SK-N-SH (cell line): ENCODE results near the gene LYPD8.

Experiments
- MAX ChIP-seq: IDR thresholded peaks from 2 replicates; pipeline ENCODE4 v1.4.0; 2012; ENCODE audit warnings: low read depth
- TF ChIP-seq, protein P1 (sequence below): fragments of 200-600 bp; sonication (generic); IDR thresholded peaks from 2 replicates; pipeline ENCODE4 v1.6.1; 2017; ENCODE audit warnings: antibody characterized with exemption, mild to moderate bottlenecking, moderate library complexity

DNA sequence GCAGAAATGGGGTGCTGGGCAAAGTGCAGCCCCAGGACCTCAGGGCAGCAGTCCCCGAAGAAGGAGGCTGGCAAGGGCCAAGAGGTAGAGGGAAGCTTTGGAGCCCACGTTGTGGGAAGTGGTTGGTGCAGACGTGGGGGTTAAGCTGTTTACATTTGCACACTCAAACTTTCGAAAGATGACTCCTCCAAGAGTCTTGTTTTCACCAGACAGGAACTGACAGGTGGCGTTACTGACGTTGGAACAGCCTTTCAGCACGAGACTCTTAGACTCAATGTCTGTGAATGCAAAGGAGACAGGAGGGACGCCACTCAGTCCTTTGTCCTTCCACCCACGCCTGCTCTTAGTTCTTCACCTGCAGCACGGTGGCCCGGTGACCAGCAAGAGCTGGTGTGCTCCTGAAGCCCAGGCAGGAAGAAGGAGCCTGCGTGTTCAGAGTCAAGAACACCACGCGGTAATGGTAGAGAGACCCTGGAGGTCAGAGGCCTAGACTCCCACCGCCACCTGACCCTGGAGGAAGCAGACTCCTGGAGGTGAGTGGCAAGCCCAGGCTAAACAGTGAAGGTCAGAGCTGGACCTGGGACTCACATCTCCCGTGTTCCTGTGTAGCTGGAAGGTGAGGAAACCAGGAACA, 15.9 kb downstream of the LYPD8 start:
- no peak for TF ChIP-seq MAX
- TF ChIP-seq, protein P1, sequence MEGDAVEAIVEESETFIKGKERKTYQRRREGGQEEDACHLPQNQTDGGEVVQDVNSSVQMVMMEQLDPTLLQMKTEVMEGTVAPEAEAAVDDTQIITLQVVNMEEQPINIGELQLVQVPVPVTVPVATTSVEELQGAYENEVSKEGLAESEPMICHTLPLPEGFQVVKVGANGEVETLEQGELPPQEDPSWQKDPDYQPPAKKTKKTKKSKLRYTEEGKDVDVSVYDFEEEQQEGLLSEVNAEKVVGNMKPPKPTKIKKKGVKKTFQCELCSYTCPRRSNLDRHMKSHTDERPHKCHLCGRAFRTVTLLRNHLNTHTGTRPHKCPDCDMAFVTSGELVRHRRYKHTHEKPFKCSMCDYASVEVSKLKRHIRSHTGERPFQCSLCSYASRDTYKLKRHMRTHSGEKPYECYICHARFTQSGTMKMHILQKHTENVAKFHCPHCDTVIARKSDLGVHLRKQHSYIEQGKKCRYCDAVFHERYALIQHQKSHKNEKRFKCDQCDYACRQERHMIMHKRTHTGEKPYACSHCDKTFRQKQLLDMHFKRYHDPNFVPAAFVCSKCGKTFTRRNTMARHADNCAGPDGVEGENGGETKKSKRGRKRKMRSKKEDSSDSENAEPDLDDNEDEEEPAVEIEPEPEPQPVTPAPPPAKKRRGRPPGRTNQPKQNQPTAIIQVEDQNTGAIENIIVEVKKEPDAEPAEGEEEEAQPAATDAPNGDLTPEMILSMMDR, result no peak
